ENCODE data around the gene MRPL22.
"Not testable (repeated sequence)": the region's sequence is repeated elsewhere in the genome, so short reads cannot be mapped to it uniquely, and the experiment has no call there.

Gene MRPL22

GRCh38 chr5:154943527-154943926 lies 2.7 kb downstream of the MRPL22 start:
- no peak for DNase-seq

DNA sequence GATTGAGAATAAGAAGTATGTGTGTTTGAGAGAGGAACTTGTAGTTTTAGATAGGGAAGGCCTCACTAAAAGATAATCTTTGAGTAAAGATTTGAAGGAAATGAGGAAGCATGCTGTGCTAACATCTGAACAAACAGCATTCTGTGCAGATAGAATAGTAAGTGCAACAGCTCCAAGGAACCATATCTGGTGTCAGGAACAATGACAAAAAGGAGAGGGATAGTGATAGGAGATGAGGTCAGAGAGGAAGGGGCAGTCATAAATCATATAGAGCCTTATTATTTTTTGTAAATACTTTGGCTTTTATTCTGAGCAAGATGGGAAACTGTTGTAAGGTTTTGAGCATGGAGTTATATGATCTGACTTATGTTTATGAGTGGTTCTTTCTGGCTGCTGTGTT lies 3.8 kb downstream of the MRPL22 start:
- DNase-seq: peak in 1 of 2 experiments; percentile 12

- DNase-seq: peak; percentile 20 to 26
Observed at GRCh38 chr5:154945695-154946301, 4.9 kb downstream of the MRPL22 start.

GRCh38 chr5:154947778-154948177 lies 6.9 kb downstream of the MRPL22 start:
- no peak for DNase-seq

GRCh38 chr5:154948313-154948712 lies 7.4 kb downstream of the MRPL22 start:
- DNase-seq: no peak

GRCh38 chr5:154949781-154950180 lies 8.9 kb downstream of the MRPL22 start:
- no peak for DNase-seq

GRCh38 chr5:154956712-154957111 lies 15.8 kb downstream of the MRPL22 start:
- no peak for DNase-seq

GRCh38 chr5:154962494-154962893 lies 21.6 kb downstream of the MRPL22 start:
- DNase-seq: no peak

- DNase-seq: no peak
Observed at GRCh38 chr5:154966081-154966841, 25.4 kb downstream of the MRPL22 start.

- DNase-seq: no peak
Observed at GRCh38 chr5:154966874-154967273, 26.0 kb downstream of the MRPL22 start.

GRCh38 chr5:154967421-154968024 lies 26.6 kb downstream of the MRPL22 start:
- DNase-seq: peak in 1 of 2 experiments; percentile 7

DNA sequence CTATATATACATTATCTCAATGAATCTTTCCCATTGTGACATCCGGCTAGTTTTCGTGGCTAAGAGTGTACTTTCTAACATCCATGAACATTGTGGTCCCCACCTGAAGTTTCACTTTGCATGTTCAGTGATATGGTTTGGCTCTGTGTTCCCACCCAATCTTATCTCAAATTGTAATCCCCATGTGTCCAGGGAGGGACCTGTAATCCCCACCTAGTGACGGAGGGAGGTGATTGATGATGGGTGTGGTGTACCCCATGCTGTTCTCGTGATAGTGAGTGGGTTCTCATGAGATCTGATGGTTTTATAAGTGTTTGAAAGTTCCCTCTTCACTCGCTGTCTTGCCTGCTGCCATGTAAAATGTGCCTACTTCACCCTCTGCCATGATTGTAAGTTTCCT lies 28.1 kb downstream of the MRPL22 start:
- DNase-seq: no peak

GRCh38 chr5:154970759-154971158 lies 29.9 kb downstream of the MRPL22 start:
- no peak for DNase-seq

DNA sequence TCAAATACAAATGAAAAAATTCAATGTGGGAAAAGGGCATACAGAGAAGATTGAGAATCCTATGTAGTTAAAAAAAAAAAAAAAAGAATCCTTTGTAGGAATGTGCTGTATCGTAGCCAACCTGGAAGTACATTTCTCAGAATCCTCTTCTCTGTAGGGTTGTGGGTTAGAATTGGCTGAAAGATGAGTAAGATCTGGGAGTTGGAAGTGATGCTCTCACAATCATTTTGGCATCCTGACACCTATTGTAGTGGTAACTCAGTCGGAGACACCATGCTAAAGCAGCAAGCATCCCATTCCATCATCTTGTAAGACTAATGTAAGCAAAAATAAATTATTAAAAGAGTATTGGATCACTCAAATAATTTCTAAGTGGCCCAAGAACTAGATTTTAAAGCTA lies 30.6 kb downstream of the MRPL22 start:
- no peak for DNase-seq

GRCh38 chr5:154972476-154973080 lies 31.7 kb downstream of the MRPL22 start:
- peak; percentile 22 to 26 for DNase-seq

DNA sequence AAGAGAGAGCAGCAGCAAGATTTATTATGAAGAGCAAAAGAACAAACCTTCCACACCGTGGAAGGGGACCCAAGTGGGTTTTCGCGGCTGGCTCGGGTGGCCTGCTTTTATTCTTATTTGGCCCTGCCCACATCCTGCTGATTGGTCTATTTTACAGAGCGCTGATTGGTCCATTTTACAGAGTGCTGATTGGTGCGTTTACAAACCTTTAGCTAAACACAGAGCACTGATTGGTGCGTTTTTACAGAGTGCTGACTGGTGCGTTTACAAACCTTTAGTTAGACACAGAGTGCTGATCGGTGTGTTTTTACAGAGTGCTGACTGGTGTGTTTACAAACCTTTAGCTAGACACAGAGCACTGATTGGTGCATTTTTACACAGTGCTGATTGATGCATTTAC lies 35.2 kb downstream of the MRPL22 start:
- DNase-seq: not testable (repeated sequence)

GRCh38 chr5:154977409-154977808 lies 36.5 kb downstream of the MRPL22 start:
- no peak for DNase-seq

DNA sequence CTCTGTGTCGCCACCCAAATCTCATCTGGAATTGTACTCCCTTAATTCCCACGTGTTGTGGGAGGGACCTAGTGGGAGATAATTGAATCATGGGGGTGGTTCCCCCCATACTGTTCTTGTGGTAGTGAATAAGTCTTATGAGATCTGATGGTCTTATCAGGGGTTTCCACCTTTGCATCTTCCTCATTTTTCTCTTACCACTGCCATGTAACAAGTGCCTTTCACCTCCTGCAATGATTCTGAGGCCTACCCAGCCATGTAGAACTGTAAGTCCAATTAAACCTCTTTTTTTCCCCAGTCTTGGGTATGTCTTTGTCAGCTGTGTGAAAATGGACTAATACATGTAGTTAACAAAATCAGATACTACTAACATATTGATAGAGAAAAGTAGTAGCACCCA lies 37.4 kb downstream of the MRPL22 start:
- DNase-seq: not testable (repeated sequence)

GRCh38 chr5:154984946-154985516 lies 44.2 kb downstream of the MRPL22 start:
- no peak for DNase-seq

DNA sequence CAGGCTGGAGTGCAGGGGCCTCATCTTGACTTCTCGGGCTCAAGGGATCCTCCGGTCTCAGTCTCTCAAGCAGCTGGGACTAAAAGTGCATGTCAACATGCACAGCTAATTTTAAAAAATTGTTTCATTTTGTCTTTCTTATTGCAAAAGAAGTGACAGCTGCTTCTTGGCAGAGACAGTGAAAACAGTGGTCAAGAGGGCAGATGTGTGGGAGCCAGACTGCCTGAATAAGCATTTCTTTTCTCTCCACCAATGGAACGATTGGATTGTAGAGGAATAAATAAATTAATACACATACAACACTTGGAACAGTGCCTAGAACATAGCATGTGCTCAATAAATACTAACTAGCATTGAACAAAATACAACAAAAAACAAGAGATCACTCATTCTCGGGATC lies 45.3 kb downstream of the MRPL22 start:
- DNase-seq: no peak

GRCh38 chr5:154989626-154990025 lies 48.8 kb downstream of the MRPL22 start:
- no peak for DNase-seq

- DNase-seq: no peak
Observed at GRCh38 chr5:154993461-154993860, 52.6 kb downstream of the MRPL22 start.

DNA sequence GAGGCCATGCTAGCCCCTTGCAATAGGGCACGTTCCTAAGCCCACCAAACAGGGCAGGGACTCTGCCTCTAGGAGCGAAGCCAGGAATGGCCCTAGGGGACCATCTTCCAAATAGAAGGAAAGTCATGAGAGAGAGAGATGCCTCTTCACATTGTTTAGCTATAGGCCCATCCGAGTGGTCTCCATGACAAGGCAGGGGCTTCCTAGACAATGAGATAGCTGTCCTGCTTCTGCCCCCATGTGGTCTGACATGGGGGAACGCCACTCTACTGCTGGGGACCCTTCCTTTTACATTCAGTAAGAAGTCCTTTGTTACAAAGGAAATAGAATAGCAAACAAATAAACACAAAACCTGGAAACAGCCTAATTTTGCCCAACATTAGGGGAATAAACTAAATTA lies 54.8 kb downstream of the MRPL22 start:
- DNase-seq: no peak

Measured in AML-193 (cell line).